ENCODE measurements around the gene ITGA11. TPM values are rescaled to one million over a fixed set of nuclear protein-coding genes. Genes with fewer than 3 reads are reported as not detected.

ITGA11 gene
- total and polyA plus RNA-seq, 2 of the 13 experiments (the other 11 are each of a cell fraction or from before 2014, with no cell fraction given) = not detected

GRCh38 chr15:68256675-68257450 lies 175.1 kb downstream of the ITGA11 start:
- H3K4me1 ChIP-seq (ENCODE audit: insufficient read depth, low read length) = peaks cover 7% of the 10 kb centered on the region
- peak overlapping the region; percentile 15 for H2AFZ ChIP-seq (ENCODE audit: low read length)
- BruUV-seq (replicated peaks) = no TSS peak
- H4K20me1 ChIP-seq (ENCODE audit: insufficient read depth, low read length) = no peaks in the 10 kb centered on the region
- H3K79me2 ChIP-seq (ENCODE audit: insufficient read depth, low read length) = no peaks in the 10 kb centered on the region
- ATAC-seq = peak; percentile 87
- H3K9ac ChIP-seq (ENCODE audit: insufficient read depth, low read depth, low read length) = no peak overlapping the region
- ChIA-PET POLR2A (interaction anchor here (1.0 to 1.2 kb wide), 2 partner anchors 15 to 20 kb away, joined by 5 to 10 read pairs; partner anchors contain the start of gene FEM1B), CTCF (ENCODE audit: low intra/inter-chr PET ratio, low total read pairs) (no interaction called here)
- peak; percentile 34 for FAIRE-seq
- H3K27ac ChIP-seq (ENCODE audit: extremely low read length, insufficient read depth, low read length) = no peak overlapping the region
- peak; percentile 56 for DNase-seq (ENCODE audit: low spot score)
- peak overlapping the region; percentile 71 for H3K4me2 ChIP-seq (ENCODE audit: low read depth, low read length)
- intact Hi-C loops (cut with micrococcal nuclease; ENCODE audit: unreplicated experiment) (no loop called here), in situ Hi-C loops (cut with HindIII; ENCODE audit: extremely low pct_ligation_motif_present, low pct_unique_long_range_greater_than_20kb) (loop anchor here (5.0 kb wide), 2 partner anchors 45 to 125 kb away; no protein-coding TSS in a partner anchor)
- H3K36me3 ChIP-seq (replicated peaks in 1 of 2; ENCODE audit: control insufficient read depth in 1 of 2, insufficient read depth in 2 of 2, low read length in 2 of 2) = no peaks in the 10 kb centered on the region
- H3K9me3 ChIP-seq (ENCODE audit: low read length) = no peaks in the 10 kb centered on the region
- 0 out of 5 replicates have a peak, but pooled peaks cover 0 to 9% of the 10 kb centered on the region in 2 experiments for H3K27me3 ChIP-seq (ENCODE audit: control insufficient read depth in 1 of 2, insufficient read depth in 2 of 2, low read length in 2 of 2)
- peak overlapping the region; percentile 33 to 57 (median 45) for H3K4me3 ChIP-seq (replicated peaks in 1 of 3; ENCODE audit: insufficient read depth in 1 of 3, low read depth in 2 of 3, low read length in 3 of 3)
- WGBS (ENCODE audit: low lambda C conversion rate) = 49% methylated on average over 52 of the region's 57 CpGs
- TF ChIP-seq HOXD1 (CRISPR knock-in tag; IDR thresholded peaks at IDR 0.05) = peak; percentile 53; the same call in 1 of the 2 replicates
- 0 out of 2 replicates have a peak, but pooled peaks have one; percentile 47 for TF ChIP-seq ZNF557 (CRISPR knock-in tag; IDR thresholded peaks at IDR 0.05)
- TF ChIP-seq ZNF761 (CRISPR knock-in tag; conservative IDR thresholded peaks at IDR 0.05) = no peak
- TF ChIP-seq ZNF232 (CRISPR knock-in tag; IDR thresholded peaks at IDR 0.05; ENCODE audit: borderline replicate concordance) = no peak
- TF ChIP-seq MIER3 (CRISPR knock-in tag; IDR thresholded peaks at IDR 0.05; ENCODE audit: borderline replicate concordance) = peak; percentile 54; the same call in 1 of the 2 replicates
- TF ChIP-seq ZFP90 (CRISPR knock-in tag; IDR thresholded peaks at IDR 0.05; ENCODE audit: borderline replicate concordance) = no peak
- TF ChIP-seq KDM5B (CRISPR knock-in tag; IDR thresholded peaks at IDR 0.05; ENCODE audit: borderline replicate concordance) = peak; percentile 62; the same call in 1 of the 2 replicates
- peak; percentile 22; the same call in 1 of the 2 replicates for TF ChIP-seq GMEB1 (CRISPR knock-in tag; IDR thresholded peaks at IDR 0.05; ENCODE audit: borderline replicate concordance)
- TF ChIP-seq MED1 (CRISPR knock-in tag; IDR thresholded peaks at IDR 0.05) = 0 out of 2 replicates have a peak, but pooled peaks have one; percentile 32
- TF ChIP-seq BHLHE40 (IDR thresholded peaks at IDR 0.05; ENCODE audit: low read length) = no peak
- TF ChIP-seq, protein P1, sequence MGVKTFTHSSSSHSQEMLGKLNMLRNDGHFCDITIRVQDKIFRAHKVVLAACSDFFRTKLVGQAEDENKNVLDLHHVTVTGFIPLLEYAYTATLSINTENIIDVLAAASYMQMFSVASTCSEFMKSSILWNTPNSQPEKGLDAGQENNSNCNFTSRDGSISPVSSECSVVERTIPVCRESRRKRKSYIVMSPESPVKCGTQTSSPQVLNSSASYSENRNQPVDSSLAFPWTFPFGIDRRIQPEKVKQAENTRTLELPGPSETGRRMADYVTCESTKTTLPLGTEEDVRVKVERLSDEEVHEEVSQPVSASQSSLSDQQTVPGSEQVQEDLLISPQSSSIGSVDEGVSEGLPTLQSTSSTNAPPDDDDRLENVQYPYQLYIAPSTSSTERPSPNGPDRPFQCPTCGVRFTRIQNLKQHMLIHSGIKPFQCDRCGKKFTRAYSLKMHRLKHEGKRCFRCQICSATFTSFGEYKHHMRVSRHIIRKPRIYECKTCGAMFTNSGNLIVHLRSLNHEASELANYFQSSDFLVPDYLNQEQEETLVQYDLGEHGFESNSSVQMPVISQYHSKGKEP (CRISPR knock-in tag; IDR thresholded peaks at IDR 0.05) = no peak
- no peak for TF ChIP-seq MAZ (IDR thresholded peaks at IDR 0.05; ENCODE audit: borderline replicate concordance, low read depth, low read length)
- peak; percentile 69; the same call in 1 of the 2 replicates for TF ChIP-seq MAZ (CRISPR knock-in tag; IDR thresholded peaks at IDR 0.05; ENCODE audit: low read depth)
- peak; percentile 22 for TF ChIP-seq ZNF883 (CRISPR knock-in tag; IDR thresholded peaks at IDR 0.05; ENCODE audit: not compliant biosample characterization)
- no peak for TF ChIP-seq MTF2 (CRISPR knock-in tag; IDR thresholded peaks at IDR 0.05; ENCODE audit: borderline replicate concordance)
- TF ChIP-seq ZNF431 (CRISPR knock-in tag; IDR thresholded peaks at IDR 0.05; ENCODE audit: borderline replicate concordance, low read depth) = no peak
- 0 out of 2 replicates have a peak, but pooled peaks have one; percentile 34 for TF ChIP-seq ZNF143 (CRISPR knock-in tag; IDR thresholded peaks at IDR 0.05)
- no peak for TF ChIP-seq HINFP (CRISPR knock-in tag; IDR thresholded peaks at IDR 0.05; ENCODE audit: low read depth)
